Glomerular endothelial cell (primary cell): ENCODE data around the gene LRATD1. TPM values are rescaled to one million over a fixed set of nuclear protein-coding genes. Genes with fewer than 3 reads are reported as not detected.

Experiments
- DNase-seq: peaks from one replicate; pipeline ENCODE4 v3.0.0-alpha.2; 2011; ENCODE audit warnings: low read depth, low spot score; ENCODE audit errors: extremely low read depth
- total RNA-seq: library from RNA; depleted of rRNA; stranded (reverse); fragments of >200 nt; gene quantifications from 2 replicates; pipeline ENCODE4 v1.2.3, GENCODE V29; 2015

Gene LRATD1
- total RNA-seq, 1 donor from 2014 or later, result 9.7 TPM

- DNase-seq, result no peak
Measured at GRCh38 chr2:14633061-14633460, 544 bp downstream of the LRATD1 start.

- no peak for DNase-seq
Measured at GRCh38 chr2:14633461-14634181, 1.1 kb downstream of the LRATD1 start.

- DNase-seq, result no peak
Measured at GRCh38 chr2:14634182-14634488, 1.6 kb downstream of the LRATD1 start.

GRCh38 chr2:14634489-14635390 lies 2.2 kb downstream of the LRATD1 start:
- DNase-seq, result no peak

GRCh38 chr2:14635391-14635871 lies 2.9 kb downstream of the LRATD1 start:
- DNase-seq, result no peak

- DNase-seq, result no peak
Measured at GRCh38 chr2:14638488-14638887, 6.0 kb downstream of the LRATD1 start.

GRCh38 chr2:14641116-14641515 lies 8.6 kb downstream of the LRATD1 start:
- no peak for DNase-seq

GRCh38 chr2:14642499-14642898 lies 10.0 kb downstream of the LRATD1 start:
- no peak for DNase-seq

GRCh38 chr2:14647714-14648113 lies 15.2 kb downstream of the LRATD1 start:
- no peak for DNase-seq

- DNase-seq, result no peak
Measured at GRCh38 chr2:14650066-14650465, 17.5 kb downstream of the LRATD1 start.

- DNase-seq, result no peak
Measured at GRCh38 chr2:14654835-14655282, 22.3 kb downstream of the LRATD1 start.

GRCh38 chr2:14656146-14656545 lies 23.6 kb downstream of the LRATD1 start:
- DNase-seq, result no peak

GRCh38 chr2:14661163-14661562 lies 28.6 kb downstream of the LRATD1 start:
- DNase-seq, result no peak

GRCh38 chr2:14673351-14673875 lies 40.9 kb downstream of the LRATD1 start:
- DNase-seq, result no peak

GRCh38 chr2:14675489-14675888 lies 43.0 kb downstream of the LRATD1 start:
- no peak for DNase-seq

GRCh38 chr2:14676371-14676770 lies 43.9 kb downstream of the LRATD1 start:
- no peak for DNase-seq

GRCh38 chr2:14677039-14677438 lies 44.5 kb downstream of the LRATD1 start:
- no peak for DNase-seq

- DNase-seq, result no peak
Measured at GRCh38 chr2:14678761-14679160, 46.2 kb downstream of the LRATD1 start.

GRCh38 chr2:14681608-14682007 lies 49.1 kb downstream of the LRATD1 start:
- DNase-seq, result no peak
